Measurements from ENCODE around the gene VMA21. TPM values are rescaled to one million over a fixed set of nuclear protein-coding genes. Genes with fewer than 3 reads are reported as not detected.

The VMA21 gene
- total and polyA plus RNA-seq, 2 donors (not counting 1 experiment from before 2014, with no cell fraction given): 8.4 to 22.7 TPM

GRCh38 chrX:151396042-151396824, 773 bp upstream of the VMA21 start:
- H3K4me1 ChIP-seq (ENCODE audit: control insufficient read depth in 2 of 2, insufficient read depth in 2 of 2, low read length in 2 of 2): peaks cover 5 to 22% of the 10 kb centered on the region in 2 donors
- POLR2A ChIA-PET: interaction anchor here (1.2 kb wide), 1 partner anchor 1891 kb away, joined by 3 read pairs; the partner anchor contains the start of gene IDS
- CTCF ChIA-PET: interaction anchor here (1.0 kb wide), 1 partner anchor 36 kb away, joined by 4 read pairs; no protein-coding TSS in a partner anchor

More at GRCh38 chrX:151396042-151396824, 773 bp upstream of the VMA21 start:
- peak; percentile 10 for ATAC-seq (ENCODE audit: low read depth)
- peak overlapping the region; percentile 96 to 98 for H3K27ac ChIP-seq (ENCODE audit: low read length in 2 of 2)
- H3K27me3 ChIP-seq (replicated peaks in 1 of 4; ENCODE audit: control extremely low read depth in 1 of 4, control insufficient read depth in 3 of 4, insufficient read depth in 4 of 4, low read length in 3 of 4): no peaks in the 10 kb centered on the region
- H3K36me3 ChIP-seq (replicated peaks in 1 of 2; ENCODE audit: control extremely low read depth in 1 of 2, control insufficient read depth in 1 of 2, extremely low read depth in 1 of 2, insufficient read depth in 2 of 2, low read length in 1 of 2): no peaks in the 10 kb centered on the region
- H3K9me3 Mint-ChIP-seq (ENCODE audit: insufficient read depth): no peaks in the 10 kb centered on the region
- WGBS (ENCODE audit: insufficient coverage): 0% methylated on average over 5 of the region's 20 CpGs
- no peak for DNase-seq
- no peaks in the 10 kb centered on the region for H3K27me3 Mint-ChIP-seq
- H2AFZ ChIP-seq (ENCODE audit: insufficient read depth, low read depth, low read length, poor library complexity, severe bottlenecking): peak overlapping the region; percentile 76
- H3K4me3 Mint-ChIP-seq: peak overlapping the region; percentile 90
- intact Hi-C loops (cut with micrococcal nuclease): loop anchor here (2.0 to 10.0 kb wide), 3 partner anchors 411 to 1031 kb away; partner anchors contain the start of genes CD99L2, HMGB3 and MAMLD1
- no peak for TF ChIP-seq EZH2 (IDR thresholded peaks at IDR 0.05; ENCODE audit: borderline replicate concordance, insufficient read depth, low read depth, low read length, poor library complexity, severe bottlenecking)
- TF ChIP-seq CTCF (IDR thresholded peaks at IDR 0.05): no peak
- H3K27ac Mint-ChIP-seq: peak overlapping the region; percentile 96
- peaks cover 52% of the 10 kb centered on the region for H3K4me1 Mint-ChIP-seq
- no peaks in the 10 kb centered on the region for H4K20me1 ChIP-seq (ENCODE audit: control insufficient read depth, insufficient read depth, low read length, poor library complexity, severe bottlenecking)
- peaks cover 39% of the 10 kb centered on the region for H3K79me2 ChIP-seq (ENCODE audit: control insufficient read depth, insufficient read depth, low read length)
- H3K4me2 ChIP-seq (replicated peaks; ENCODE audit: low read depth, low read length, poor library complexity, severe bottlenecking): peak overlapping the region; percentile 81
- no peaks in the 10 kb centered on the region for H3K9me3 ChIP-seq (ENCODE audit: control extremely low read depth in 1 of 3, control insufficient read depth in 2 of 3, insufficient read depth in 1 of 3, low read length in 2 of 3)
- peak overlapping the region; percentile 90 for H3K9ac ChIP-seq (ENCODE audit: low read length)
- H3K4me3 ChIP-seq (ENCODE audit: control extremely low read depth in 1 of 5, extremely low read depth in 1 of 5, insufficient read depth in 1 of 5, low read depth in 2 of 5, low read length in 4 of 5): peak overlapping the region; percentile 13 to 72 (median 64)
